ENCODE results near the gene BSN. TPM values are rescaled to one million over a fixed set of nuclear protein-coding genes. Genes with fewer than 3 reads are reported as not detected.
A peak's percentile ranks its signal among the peaks of the same experiment; 100 is the strongest.

BSN gene
- total and polyA plus RNA-seq, 2 donors (not counting 1 experiment from before 2014, with no cell fraction given) = 0.03 to 0.20 TPM

DNA sequence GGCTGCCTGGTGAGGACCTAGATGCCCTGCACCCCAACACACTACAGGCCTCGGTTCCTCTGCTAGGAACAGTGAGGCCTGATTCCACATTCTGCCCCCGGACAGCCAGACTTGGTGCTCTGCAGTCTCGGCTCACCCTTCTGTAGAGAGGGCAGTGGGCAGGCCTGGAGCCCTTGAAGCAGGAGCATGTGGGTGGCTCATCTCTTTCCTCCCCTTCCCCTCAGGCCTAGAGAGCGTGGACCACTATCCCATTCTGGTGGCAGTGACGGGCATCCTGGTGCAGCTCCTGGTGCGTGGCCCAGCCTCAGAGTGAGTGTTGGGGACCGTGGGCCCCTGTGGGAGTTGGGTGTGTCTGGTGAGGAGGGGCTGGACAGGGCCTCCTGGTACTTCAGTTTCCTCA, 161.9 kb downstream of the BSN start:
- H3K4me2 ChIP-seq (replicated peaks; ENCODE audit: low read depth, low read length, poor library complexity, severe bottlenecking) = no peak overlapping the region
- H3K4me1 Mint-ChIP-seq = peaks cover 25% of the 10 kb centered on the region
- H3K79me2 ChIP-seq (ENCODE audit: control insufficient read depth, insufficient read depth, low read length) = peaks cover 4% of the 10 kb centered on the region
- ChIA-PET POLR2A (no interaction called here), CTCF (interaction anchor here (1.1 kb wide), 1 partner anchor 123 kb away, joined by 3 read pairs; no protein-coding TSS in a partner anchor)
- no peaks in the 10 kb centered on the region for H3K9me3 ChIP-seq (ENCODE audit: control extremely low read depth in 1 of 3, control insufficient read depth in 2 of 3, insufficient read depth in 1 of 3, low read length in 2 of 3)
- no peaks in the 10 kb centered on the region for H4K20me1 ChIP-seq (ENCODE audit: control insufficient read depth, insufficient read depth, low read length, poor library complexity, severe bottlenecking)
- H3K27ac ChIP-seq (ENCODE audit: low read length in 2 of 2) = no peak overlapping the region
- H3K36me3 ChIP-seq (replicated peaks in 1 of 2; ENCODE audit: control extremely low read depth in 1 of 2, control insufficient read depth in 1 of 2, extremely low read depth in 1 of 2, insufficient read depth in 2 of 2, low read length in 1 of 2) = peaks cover 0 to 6% of the 10 kb centered on the region in 2 experiments
- no peaks in the 10 kb centered on the region for H3K27me3 ChIP-seq (replicated peaks in 1 of 4; ENCODE audit: control extremely low read depth in 1 of 4, control insufficient read depth in 3 of 4, insufficient read depth in 4 of 4, low read length in 3 of 4)
- no peak overlapping the region for H3K9ac ChIP-seq (ENCODE audit: low read length)
- WGBS (ENCODE audit: insufficient coverage) = 93% methylated on average over 6 of the region's 7 CpGs
- H3K4me3 Mint-ChIP-seq = no peak overlapping the region
- no peak overlapping the region for H2AFZ ChIP-seq (ENCODE audit: insufficient read depth, low read depth, low read length, poor library complexity, severe bottlenecking)
- no peaks in the 10 kb centered on the region for H3K9me3 Mint-ChIP-seq (ENCODE audit: insufficient read depth)
- TF ChIP-seq CTCF (IDR thresholded peaks at IDR 0.05) (no peak), EZH2 (IDR thresholded peaks at IDR 0.05; ENCODE audit: borderline replicate concordance, insufficient read depth, low read depth, low read length, poor library complexity, severe bottlenecking) (no peak)
- DNase-seq (no peak), ATAC-seq (ENCODE audit: low read depth) (no peak)
- H3K4me3 ChIP-seq (ENCODE audit: control extremely low read depth in 1 of 5, extremely low read depth in 1 of 5, insufficient read depth in 1 of 5, low read depth in 2 of 5, low read length in 4 of 5) = no peak overlapping the region
- no peaks in the 10 kb centered on the region for H3K27me3 Mint-ChIP-seq
- H3K4me1 ChIP-seq (ENCODE audit: control insufficient read depth in 2 of 2, insufficient read depth in 2 of 2, low read length in 2 of 2) = peaks cover 6 to 24% of the 10 kb centered on the region in 2 donors
- no peak overlapping the region for H3K27ac Mint-ChIP-seq
- intact Hi-C loops (cut with micrococcal nuclease) = no loop called here

DNA sequence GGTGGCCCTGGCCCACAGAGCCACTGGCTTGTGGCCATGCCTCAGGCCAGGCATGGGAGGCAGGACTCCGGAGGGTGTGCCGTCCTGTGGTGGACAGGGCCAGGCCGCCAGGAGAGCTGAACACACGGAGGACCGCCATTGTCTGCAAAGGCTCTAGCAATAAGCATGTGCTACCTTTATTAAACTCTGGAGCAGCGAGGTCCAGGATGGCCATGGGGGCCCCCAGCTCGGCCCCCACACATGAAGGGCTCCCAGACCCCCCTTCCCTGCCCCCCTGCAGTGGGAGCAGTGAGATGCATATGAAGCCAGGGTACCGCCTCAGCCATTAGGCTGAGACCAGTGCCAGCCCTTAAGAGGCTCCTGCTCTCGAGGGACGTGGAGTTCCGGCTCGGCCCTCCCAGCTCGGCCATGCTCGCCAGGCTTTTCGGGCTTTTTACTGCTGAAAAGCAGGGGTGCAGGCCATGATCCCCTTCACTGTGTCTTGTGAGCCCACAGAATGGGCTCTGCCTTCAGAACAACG, 162.5 kb downstream of the BSN start:
- peak; percentile 18 for DNase-seq
- no peaks in the 10 kb centered on the region for H4K20me1 ChIP-seq (ENCODE audit: control insufficient read depth, insufficient read depth, low read length, poor library complexity, severe bottlenecking)
- H3K27me3 ChIP-seq (replicated peaks in 1 of 4; ENCODE audit: control extremely low read depth in 1 of 4, control insufficient read depth in 3 of 4, insufficient read depth in 4 of 4, low read length in 3 of 4) = no peaks in the 10 kb centered on the region
- H3K79me2 ChIP-seq (ENCODE audit: control insufficient read depth, insufficient read depth, low read length) = peaks cover 4% of the 10 kb centered on the region
- ChIA-PET CTCF (interaction anchor here (1.1 kb wide), 1 partner anchor 122 kb away, joined by 3 read pairs; no protein-coding TSS in a partner anchor), POLR2A (no interaction called here)
- no peak for ATAC-seq (ENCODE audit: low read depth)
- peaks cover 6 to 24% of the 10 kb centered on the region in 2 donors for H3K4me1 ChIP-seq (ENCODE audit: control insufficient read depth in 2 of 2, insufficient read depth in 2 of 2, low read length in 2 of 2)
- H3K4me3 Mint-ChIP-seq = no peak overlapping the region
- no peak overlapping the region for H3K9ac ChIP-seq (ENCODE audit: low read length)
- no peaks in the 10 kb centered on the region for H3K9me3 ChIP-seq (ENCODE audit: control extremely low read depth in 1 of 3, control insufficient read depth in 2 of 3, insufficient read depth in 1 of 3, low read length in 2 of 3)
- intact Hi-C loops (cut with micrococcal nuclease) = no loop called here
- no peaks in the 10 kb centered on the region for H3K27me3 Mint-ChIP-seq
- no peak overlapping the region for H3K27ac Mint-ChIP-seq
- H3K27ac ChIP-seq (ENCODE audit: low read length in 2 of 2) = no peak overlapping the region
- H3K4me2 ChIP-seq (replicated peaks; ENCODE audit: low read depth, low read length, poor library complexity, severe bottlenecking) = no peak overlapping the region
- H2AFZ ChIP-seq (ENCODE audit: insufficient read depth, low read depth, low read length, poor library complexity, severe bottlenecking) = no peak overlapping the region
- no peaks in the 10 kb centered on the region for H3K9me3 Mint-ChIP-seq (ENCODE audit: insufficient read depth)
- no peak for TF ChIP-seq EZH2 (IDR thresholded peaks at IDR 0.05; ENCODE audit: borderline replicate concordance, insufficient read depth, low read depth, low read length, poor library complexity, severe bottlenecking)
- TF ChIP-seq CTCF (IDR thresholded peaks at IDR 0.05) = no peak
- 95% methylated on average over 15 of the region's 16 CpGs for WGBS (ENCODE audit: insufficient coverage)
- H3K4me1 Mint-ChIP-seq = peaks cover 27% of the 10 kb centered on the region
- no peak overlapping the region for H3K4me3 ChIP-seq (ENCODE audit: control extremely low read depth in 1 of 5, extremely low read depth in 1 of 5, insufficient read depth in 1 of 5, low read depth in 2 of 5, low read length in 4 of 5)
- peaks cover 0 to 12% of the 10 kb centered on the region in 2 experiments for H3K36me3 ChIP-seq (replicated peaks in 1 of 2; ENCODE audit: control extremely low read depth in 1 of 2, control insufficient read depth in 1 of 2, extremely low read depth in 1 of 2, insufficient read depth in 2 of 2, low read length in 1 of 2)
